HL-60 (cell line): ENCODE measurements around the gene COMMD1.

Experiments
- DNase-seq, 2 experiments: peaks; one replicate each; pipeline ENCODE4 v3.0.0-alpha.2; 2010 to 2020; ENCODE audit warnings: low read depth in 1 of 2, low spot score in 1 of 2
- H3K27ac ChIP-seq: fragments of 250-450 bp; sonication (Bioruptor Pico); replicated peaks from 2 replicates; pipeline ENCODE4 v1.5.1; 2020; ENCODE audit warnings: mild to moderate bottlenecking, moderate library complexity
- H3K27me3 ChIP-seq: fragments of 250-450 bp; sonication (Bioruptor Pico); 2 replicates; pipeline ENCODE4 v1.5.1; 2021; ENCODE audit warnings: mild to moderate bottlenecking, moderate library complexity; ENCODE audit not compliant: insufficient read depth, poor library complexity, severe bottlenecking
- H3K4me3 ChIP-seq: replicated peaks from 2 replicates; pipeline ENCODE4 v1.5.1; 2011; ENCODE audit warnings: mild to moderate bottlenecking, control low read depth, low read length; ENCODE audit not compliant: insufficient read depth
- CTCF ChIP-seq: IDR thresholded peaks from one replicate; pipeline ENCODE4 v1.5.1; 2011; ENCODE audit warnings: low read length, control low read depth, inconsistent platforms; ENCODE audit not compliant: insufficient read depth
- GABPA ChIP-seq: IDR thresholded peaks from 2 replicates; pipeline ENCODE4 v1.6.1; 2012; ENCODE audit warnings: low read depth
- POLR2AphosphoS5 ChIP-seq: IDR thresholded peaks from 2 replicates; pipeline ENCODE4 v1.6.1; 2012; ENCODE audit warnings: low read depth
- REST ChIP-seq: IDR thresholded peaks from 2 replicates; pipeline ENCODE4 v1.6.1; 2012; ENCODE audit warnings: low read depth; ENCODE audit not compliant: insufficient replicate concordance
- SPI1 ChIP-seq: IDR thresholded peaks from 2 replicates; pipeline ENCODE4 v1.6.1; 2012; ENCODE audit warnings: low read depth, mild to moderate bottlenecking, borderline replicate concordance

COMMD1 gene

GRCh38 chr2:61994531-61994930, 89.1 kb downstream of the COMMD1 start:
- no peak overlapping the region for H3K27ac ChIP-seq
- H3K27me3 ChIP-seq: no peaks in the 10 kb centered on the region
- TF ChIP-seq POLR2AphosphoS5: no peak
- no peak for TF ChIP-seq SPI1
- TF ChIP-seq REST: no peak
- no peak for TF ChIP-seq GABPA
- no peak for TF ChIP-seq CTCF
- DNase-seq: no peak
- H3K4me3 ChIP-seq: no peak overlapping the region

- Histone ChIP-seq H3K4me3 (no peak overlapping the region), H3K27ac (no peak overlapping the region), H3K27me3 (no peaks in the 10 kb centered on the region)
- TF ChIP-seq CTCF (no peak), POLR2AphosphoS5 (no peak), REST (no peak), GABPA (no peak), SPI1 (no peak)
- peak; percentile 13 to 50 for DNase-seq
These were observed 89.6 kb downstream of the COMMD1 start for GRCh38 chr2:61995065-61995464.

- no peak for TF ChIP-seq SPI1
- TF ChIP-seq CTCF: no peak
- no peak for TF ChIP-seq POLR2AphosphoS5
- TF ChIP-seq REST: no peak
- no peak for TF ChIP-seq GABPA
These were observed 90.0 kb downstream of the COMMD1 start for GRCh38 chr2:61995515-61995914.

More at GRCh38 chr2:61995515-61995914, 90.0 kb downstream of the COMMD1 start:
- H3K27me3 ChIP-seq: no peaks in the 10 kb centered on the region
- no peak overlapping the region for H3K4me3 ChIP-seq
- H3K27ac ChIP-seq: no peak overlapping the region
- no peak for DNase-seq
